OCI-LY1 (cell line): Measurements from ENCODE around the gene AKAP13.

Source experiments
- CTCF ChIP-seq: fragments of 200-600 bp; sonication (generic), shearing (Covaris generic); IDR thresholded peaks from 2 replicates; pipeline ENCODE4 v1.5.1; 2017; ENCODE audit warnings: mild to moderate bottlenecking, antibody characterized with exemption, low read length, moderate library complexity, mixed read lengths
- EZH2 ChIP-seq: fragments of 200-600 bp; sonication (generic), shearing (Covaris generic); IDR thresholded peaks from 2 replicates; pipeline ENCODE4 v1.8.0; 2017; ENCODE audit warnings: borderline replicate concordance, mixed run types, mild to moderate bottlenecking, antibody characterized with exemption, low read length, moderate library complexity, mixed read lengths

GRCh38 chr15:85632014-85632413 lies 251.6 kb downstream of the AKAP13 start:
- no peak for TF ChIP-seq CTCF
- no peak for TF ChIP-seq EZH2
